OCI-LY1 (cell line): ENCODE measurements around the gene CFAP298.

ENCODE experiments used
- H2AFZ ChIP-seq: fragments of 200-600 bp; sonication (generic), shearing (Covaris generic); 2 replicates; pipeline ENCODE4 v1.6.0; 2014; ENCODE audit warnings: antibody characterized with exemption, mild to moderate bottlenecking, low read length
- H3F3A ChIP-seq: fragments of 200-600 bp; sonication (generic), shearing (Covaris generic); 2 replicates; pipeline ENCODE4 v1.6.0; 2014; ENCODE audit warnings: mild to moderate bottlenecking, antibody characterized with exemption, low read length, moderate library complexity; ENCODE audit not compliant: insufficient read depth
- H3K27ac ChIP-seq: fragments of 200-600 bp; sonication (generic); 2 replicates; pipeline ENCODE4 v1.5.1; 2014; ENCODE audit warnings: low read length, mixed run types, mild to moderate bottlenecking, low read depth; ENCODE audit not compliant: poor library complexity, severe bottlenecking
- H3K27me3 ChIP-seq: fragments of 200-600 bp; sonication (generic); 2 replicates; pipeline ENCODE4 v1.6.0; 2014; ENCODE audit warnings: antibody characterized with exemption, mild to moderate bottlenecking, low read length, moderate library complexity; ENCODE audit not compliant: insufficient read depth
- H3K36me3 ChIP-seq: fragments of 200-600 bp; sonication (generic); 2 replicates; pipeline ENCODE4 v1.6.1; 2014; ENCODE audit warnings: mild to moderate bottlenecking, antibody characterized with exemption, low read length, moderate library complexity, mixed read lengths; ENCODE audit not compliant: insufficient read depth
- H3K4me1 ChIP-seq: fragments of 200-600 bp; sonication (generic); 2 replicates; pipeline ENCODE4 v1.5.1; 2014; ENCODE audit warnings: mild to moderate bottlenecking, low read length, moderate library complexity; ENCODE audit not compliant: insufficient read depth, severe bottlenecking
- H3K4me2 ChIP-seq: fragments of 200-600 bp; sonication (generic), shearing (Covaris generic); 2 replicates; pipeline ENCODE4 v1.6.1; 2014; ENCODE audit warnings: low read length
- H3K4me3 ChIP-seq: fragments of 200-600 bp; sonication (generic); 2 replicates; pipeline ENCODE4 v1.5.1; 2014; ENCODE audit warnings: low read length, low read depth, mild to moderate bottlenecking, mixed read lengths; ENCODE audit not compliant: poor library complexity, severe bottlenecking
- H3K79me2 ChIP-seq: fragments of 200-600 bp; shearing (Covaris generic); 2 replicates; pipeline ENCODE4 v1.6.1; 2016; ENCODE audit warnings: mixed run types, low read length, mixed read lengths; ENCODE audit not compliant: insufficient read depth
- H3K9ac ChIP-seq: fragments of 200-600 bp; sonication (generic), shearing (Covaris generic); 2 replicates; pipeline ENCODE4 v1.6.1; 2014; ENCODE audit warnings: mild to moderate bottlenecking, low read length, mixed read lengths
- H3K9me2 ChIP-seq: fragments of 200-600 bp; sonication (generic), shearing (Covaris generic); 2 replicates; pipeline ENCODE4 v1.6.1; 2014; ENCODE audit warnings: low read depth, mild to moderate bottlenecking, low read length, mixed read lengths
- H3K9me3 ChIP-seq: fragments of 200-600 bp; shearing (Covaris generic); 2 replicates; pipeline ENCODE4 v1.6.1; 2014; ENCODE audit warnings: low read length, mixed read lengths
- H4K20me1 ChIP-seq: fragments of 200-600 bp; sonication (generic), shearing (Covaris generic); 2 replicates; pipeline ENCODE4 v1.6.0; 2016; ENCODE audit warnings: mild to moderate bottlenecking, low read length; ENCODE audit not compliant: insufficient read depth
- CTCF ChIP-seq: fragments of 200-600 bp; sonication (generic), shearing (Covaris generic); IDR thresholded peaks from 2 replicates; pipeline ENCODE4 v1.5.1; 2017; ENCODE audit warnings: mild to moderate bottlenecking, antibody characterized with exemption, low read length, moderate library complexity, mixed read lengths
- EZH2 ChIP-seq: fragments of 200-600 bp; sonication (generic), shearing (Covaris generic); IDR thresholded peaks from 2 replicates; pipeline ENCODE4 v1.8.0; 2017; ENCODE audit warnings: borderline replicate concordance, mixed run types, mild to moderate bottlenecking, antibody characterized with exemption, low read length, moderate library complexity, mixed read lengths

The CFAP298 gene

DNA sequence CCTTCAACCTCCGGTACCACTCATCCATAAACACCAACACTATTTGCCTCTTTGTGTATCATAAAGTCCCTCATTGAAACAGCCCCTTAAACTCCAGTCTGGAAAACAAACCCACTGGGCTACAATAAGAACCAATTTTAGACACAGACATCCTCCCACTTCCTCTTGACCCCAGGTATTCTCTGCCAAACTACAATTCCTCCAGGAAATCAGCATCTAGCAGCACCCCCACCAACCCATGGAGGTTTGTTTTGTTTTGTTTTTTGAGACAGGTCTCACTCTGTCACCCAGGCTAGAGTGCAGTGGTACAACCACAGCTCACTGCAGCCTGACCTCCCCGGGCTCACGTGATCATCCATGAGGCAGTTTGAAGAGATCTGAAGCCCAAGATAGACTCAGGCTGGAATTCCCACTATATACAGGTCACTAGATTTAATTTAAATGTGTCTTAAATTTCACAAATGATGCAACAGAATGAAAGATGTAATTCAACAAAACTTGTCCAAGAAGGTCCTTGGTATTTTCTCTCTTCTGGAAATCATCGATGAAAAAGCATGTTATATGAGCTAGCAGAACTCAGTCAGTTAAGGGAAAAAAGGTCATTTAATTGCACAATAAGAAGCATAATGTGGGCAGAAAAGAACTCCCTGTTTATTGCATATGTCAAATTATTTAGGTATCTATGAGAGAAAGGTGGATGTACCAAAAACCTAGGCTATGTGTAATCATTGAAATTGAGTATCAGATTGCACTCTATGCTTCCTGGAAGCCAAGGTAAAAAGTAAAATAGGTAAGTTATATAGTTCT is 57.1 kb downstream of the CFAP298 start:
- Histone ChIP-seq H3K9me2 (no peaks in the 10 kb centered on the region), H3K4me3 (no peak overlapping the region), H3K27me3 (no peaks in the 10 kb centered on the region), H3K36me3 (no peaks in the 10 kb centered on the region), H3K27ac (no peak overlapping the region), H3K4me1 (no peaks in the 10 kb centered on the region), H3K9ac (no peak overlapping the region), H3K79me2 (no peaks in the 10 kb centered on the region), H3F3A (no peaks in the 10 kb centered on the region), H2AFZ (no peak overlapping the region), H3K9me3 (no peaks in the 10 kb centered on the region), H4K20me1 (no peaks in the 10 kb centered on the region), H3K4me2 (no peak overlapping the region)
- no peak for TF ChIP-seq CTCF
- TF ChIP-seq EZH2: no peak

- Histone ChIP-seq H3K27ac (no peak overlapping the region), H3K4me1 (no peaks in the 10 kb centered on the region), H3K4me3 (no peak overlapping the region), H3K9me3 (no peaks in the 10 kb centered on the region), H2AFZ (no peak overlapping the region), H3F3A (no peaks in the 10 kb centered on the region), H3K36me3 (no peaks in the 10 kb centered on the region), H3K9me2 (no peaks in the 10 kb centered on the region), H3K4me2 (no peak overlapping the region), H3K79me2 (no peaks in the 10 kb centered on the region), H3K27me3 (no peaks in the 10 kb centered on the region), H3K9ac (no peak overlapping the region), H4K20me1 (no peaks in the 10 kb centered on the region)
- TF ChIP-seq EZH2: no peak
- no peak for TF ChIP-seq CTCF
These were observed 62.3 kb downstream of the CFAP298 start for GRCh38 chr21:32549886-32550285.

DNA sequence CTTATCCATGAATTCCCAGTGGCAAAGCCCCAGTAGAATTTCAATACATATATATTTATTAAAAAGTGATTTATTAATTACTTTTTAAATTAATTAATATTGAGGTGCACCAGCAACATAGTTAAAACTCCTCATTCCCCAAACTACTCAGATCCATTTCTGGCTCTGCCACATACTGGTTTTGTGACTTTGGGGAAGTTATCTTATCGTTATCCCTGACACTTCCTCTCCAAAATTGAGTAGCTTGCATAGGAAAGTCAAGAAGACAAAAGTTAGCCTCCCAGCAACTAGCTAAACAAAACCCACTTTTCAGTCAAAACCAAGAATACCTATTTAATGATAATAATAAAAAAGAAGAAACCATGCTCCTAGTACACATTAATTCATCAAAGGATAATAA is 62.7 kb downstream of the CFAP298 start:
- no peaks in the 10 kb centered on the region for H3K9me2 ChIP-seq
- no peak for TF ChIP-seq EZH2
- H3K4me2 ChIP-seq: no peak overlapping the region
- no peaks in the 10 kb centered on the region for H3K4me1 ChIP-seq
- no peaks in the 10 kb centered on the region for H3K36me3 ChIP-seq
- H3K79me2 ChIP-seq: no peaks in the 10 kb centered on the region
- H3F3A ChIP-seq: no peaks in the 10 kb centered on the region
- no peak overlapping the region for H3K9ac ChIP-seq
- no peak overlapping the region for H3K27ac ChIP-seq
- no peak overlapping the region for H2AFZ ChIP-seq
- no peak overlapping the region for H3K4me3 ChIP-seq
- H3K27me3 ChIP-seq: no peaks in the 10 kb centered on the region
- H3K9me3 ChIP-seq: no peaks in the 10 kb centered on the region
- no peaks in the 10 kb centered on the region for H4K20me1 ChIP-seq
